ENCODE measurements around the gene ARAP2. TPM values are rescaled to one million over a fixed set of nuclear protein-coding genes. Genes with fewer than 3 reads are reported as not detected.

ARAP2 gene
- total and polyA plus RNA-seq, 2 experiments from 2014 or later: 0.92 to 4.8 TPM

GRCh38 chr4:36174570-36174969 is 69.7 kb downstream of the ARAP2 start (continued):
- TF ChIP-seq CREB1 (CRISPR knock-in tag; IDR thresholded peaks at IDR 0.05; ENCODE audit: low read depth): no peak
- no peak for TF ChIP-seq CTCF (conservative IDR thresholded peaks at IDR 0.05; ENCODE audit: low read depth in 2 of 2)

- Histone ChIP-seq H3K36me3 (ENCODE audit: insufficient read depth) (no peaks in the 10 kb centered on the region), H3F3A (replicated peaks; ENCODE audit: low read depth) (no peaks in the 10 kb centered on the region), H2AFZ (no peak overlapping the region), H3K27ac (ENCODE audit: low read depth) (no peak overlapping the region), H3K4me2 (no peak overlapping the region), H3K4me3 (no peak overlapping the region), H3K9me2 (ENCODE audit: insufficient read depth) (no peaks in the 10 kb centered on the region), H3K79me2 (replicated peaks; ENCODE audit: insufficient read depth) (no peaks in the 10 kb centered on the region), H3K4me1 (ENCODE audit: insufficient read depth) (no peaks in the 10 kb centered on the region), H3K27me3 (ENCODE audit: insufficient read depth) (no peaks in the 10 kb centered on the region), H4K20me1 (replicated peaks; ENCODE audit: insufficient read depth) (no peaks in the 10 kb centered on the region)
- no peak for DNase-seq (ENCODE audit: low spot score)
- Mint-ChIP-seq H3K9me3 (no peaks in the 10 kb centered on the region), H3K27ac (no peak overlapping the region), H3K4me3 (no peak overlapping the region), H3K27me3 (ENCODE audit: insufficient read depth, low read depth, poor library complexity) (no peaks in the 10 kb centered on the region), H3K4me1 (peaks cover 3% of the 10 kb centered on the region; the same call in 2 of the 3 replicates), H3K36me3 (ENCODE audit: low read depth) (no peaks in the 10 kb centered on the region)
- no peak for ATAC-seq
- TF ChIP-seq JUNB (IDR thresholded peaks at IDR 0.05; ENCODE audit: unreplicated experiment) (no peak), ZNF114 (CRISPR knock-in tag; IDR thresholded peaks at IDR 0.05) (no peak), ZNF331 (CRISPR knock-in tag; IDR thresholded peaks at IDR 0.05; ENCODE audit: low read depth) (no peak), EZH2phosphoT487 (IDR thresholded peaks at IDR 0.05; ENCODE audit: unreplicated experiment) (no peak), ETS1 (IDR thresholded peaks at IDR 0.05) (no peak), ZNF462 (CRISPR knock-in tag; IDR thresholded peaks at IDR 0.05) (no peak), CTCF (conservative IDR thresholded peaks at IDR 0.05; ENCODE audit: low read depth in 2 of 2) (no peak), EZH2 (IDR thresholded peaks at IDR 0.05; ENCODE audit: low read depth, unreplicated experiment) (no peak), CREB1 (CRISPR knock-in tag; IDR thresholded peaks at IDR 0.05; ENCODE audit: low read depth) (no peak), POLR2AphosphoS5 (IDR thresholded peaks at IDR 0.05; ENCODE audit: low read depth) (no peak)
These were observed 70.4 kb downstream of the ARAP2 start for GRCh38 chr4:36173905-36174304.

Measured in GM23338 (cell line).